Neural cell (in vitro differentiated cells): ENCODE results near the gene CERS1. TPM values are rescaled to one million over a fixed set of nuclear protein-coding genes. Genes with fewer than 3 reads are reported as not detected.

Source experiments
- H2AFZ ChIP-seq: fragments of 200-600, 300-800 bp; sonication (generic), shearing (Covaris generic); 2 replicates; pipeline ENCODE4 v1.6.0; 2014; ENCODE audit warnings: low read depth, mild to moderate bottlenecking, antibody characterized with exemption, low read length, moderate library complexity
- H3F3A ChIP-seq: fragments of 200-600 bp; shearing (Covaris generic); 2 replicates; pipeline ENCODE4 v1.6.1; 2016; ENCODE audit warnings: mild to moderate bottlenecking, moderate library complexity, mixed read lengths, antibody characterized with exemption, low read length; ENCODE audit not compliant: insufficient read depth, poor library complexity, severe bottlenecking
- H3K27ac ChIP-seq: fragments of 200-600, 300-800 bp; sonication (generic), shearing (Covaris generic); 2 replicates; pipeline ENCODE4 v1.5.1; 2014; ENCODE audit warnings: mild to moderate bottlenecking, low read length, moderate library complexity
- H3K27me3 ChIP-seq: fragments of 300-800, 200-600 bp; sonication (generic), shearing (Covaris generic); 2 replicates; pipeline ENCODE4 v1.6.0; 2014; ENCODE audit warnings: mild to moderate bottlenecking, low read depth, low read length, moderate library complexity; ENCODE audit not compliant: insufficient read depth
- H3K36me3 ChIP-seq: fragments of 300-800, 200-600 bp; sonication (generic), shearing (Covaris generic); 2 replicates; pipeline ENCODE4 v1.5.1; 2014; ENCODE audit warnings: mild to moderate bottlenecking, antibody characterized with exemption, low read length, moderate library complexity; ENCODE audit not compliant: insufficient read depth
- H3K4me2 ChIP-seq: fragments of 300-800, 200-600 bp; sonication (generic), shearing (Covaris generic); 2 replicates; pipeline ENCODE4 v1.6.0; 2014; ENCODE audit warnings: mild to moderate bottlenecking, low read length
- H3K4me3 ChIP-seq: fragments of 300-800, 200-600 bp; sonication (generic), shearing (Covaris generic); 2 replicates; pipeline ENCODE4 v1.5.1; 2014; ENCODE audit warnings: mild to moderate bottlenecking, low read length, moderate library complexity
- H3K79me2 ChIP-seq: fragments of 200-600 bp; shearing (Covaris generic); replicated peaks from 2 replicates; pipeline ENCODE4 v1.6.0; 2014; ENCODE audit warnings: mild to moderate bottlenecking, low read length, moderate library complexity; ENCODE audit not compliant: insufficient read depth
- H3K9ac ChIP-seq: fragments of 300-800, 200-600 bp; sonication (generic), shearing (Covaris generic); 2 replicates; pipeline ENCODE4 v1.6.1; 2016; ENCODE audit warnings: mild to moderate bottlenecking, low read length, mixed read lengths
- H3K9me2 ChIP-seq: fragments of 200-600 bp; shearing (Covaris generic); 2 replicates; pipeline ENCODE4 v1.6.1; 2016; ENCODE audit warnings: mild to moderate bottlenecking, low read length, mixed read lengths; ENCODE audit not compliant: insufficient read depth
- H3K9me3 ChIP-seq: fragments of 200-600, 300-800 bp; sonication (generic), shearing (Covaris generic); 2 replicates; pipeline ENCODE4 v1.6.1; 2016; ENCODE audit warnings: mild to moderate bottlenecking, mixed run types, low read length, moderate library complexity, mixed read lengths
- H4K20me1 ChIP-seq: fragments of 200-600 bp; shearing (Covaris generic); 2 replicates; pipeline ENCODE4 v1.6.1; 2016; ENCODE audit warnings: mild to moderate bottlenecking, mixed run types; ENCODE audit not compliant: insufficient read depth
- EP300 ChIP-seq: fragments of 450-650 bp; conservative IDR thresholded peaks from 2 replicates; pipeline ENCODE4 v1.6.1; 2014; ENCODE audit warnings: antibody characterized with exemption, mild to moderate bottlenecking, moderate library complexity; ENCODE audit not compliant: poor library complexity, severe bottlenecking
- EZH2 ChIP-seq: fragments of 200-600, 300-800 bp; shearing (Covaris generic), sonication (generic); IDR thresholded peaks from 2 replicates; pipeline ENCODE4 v1.6.1; 2014; ENCODE audit warnings: antibody characterized with exemption, low read length, borderline replicate concordance, mild to moderate bottlenecking; ENCODE audit not compliant: insufficient read depth, poor library complexity, severe bottlenecking
- MXI1 ChIP-seq: fragments of 450-650 bp; conservative IDR thresholded peaks from 2 replicates; pipeline ENCODE4 v1.6.1; 2014; ENCODE audit warnings: antibody characterized with exemption, mild to moderate bottlenecking; ENCODE audit not compliant: poor library complexity, severe bottlenecking
- POLR2AphosphoS5 ChIP-seq: IDR thresholded peaks from 2 replicates; pipeline ENCODE4 v1.6.1; 2012
- RAD21 ChIP-seq: fragments of 450-650 bp; conservative IDR thresholded peaks from 2 replicates; pipeline ENCODE4 v1.6.1; 2014; ENCODE audit warnings: antibody characterized with exemption, mild to moderate bottlenecking, moderate library complexity
- SMC3 ChIP-seq: fragments of 450-650 bp; conservative IDR thresholded peaks from 2 replicates; pipeline ENCODE4 v1.6.1; 2014; ENCODE audit warnings: antibody characterized with exemption, mild to moderate bottlenecking, moderate library complexity; ENCODE audit not compliant: poor library complexity
- TAF1 ChIP-seq: IDR thresholded peaks from 2 replicates; pipeline ENCODE4 v1.6.1; 2012; ENCODE audit warnings: low read depth
- polyA plus RNA-seq: library from polyadenylated mRNA; depleted of rRNA; stranded (reverse); fragments of >200 nt; gene quantifications from 2 replicates; pipeline ENCODE4 v1.2.3, GENCODE V29; 2014
- TF ChIP-seq, protein P1 (sequence below): fragments of 450-650 bp; IDR thresholded peaks from 2 replicates; pipeline ENCODE4 v1.5.1; 2014; ENCODE audit warnings: antibody characterized with exemption, mild to moderate bottlenecking, moderate library complexity; ENCODE audit not compliant: poor library complexity, severe bottlenecking
- TF ChIP-seq, protein P2 (sequence below): IDR thresholded peaks from 2 replicates; pipeline ENCODE4 v1.6.1; 2012; ENCODE audit warnings: borderline replicate concordance

The CERS1 gene
- polyA plus RNA-seq, 1 donor from 2014 or later: 19.1 TPM

DNA sequence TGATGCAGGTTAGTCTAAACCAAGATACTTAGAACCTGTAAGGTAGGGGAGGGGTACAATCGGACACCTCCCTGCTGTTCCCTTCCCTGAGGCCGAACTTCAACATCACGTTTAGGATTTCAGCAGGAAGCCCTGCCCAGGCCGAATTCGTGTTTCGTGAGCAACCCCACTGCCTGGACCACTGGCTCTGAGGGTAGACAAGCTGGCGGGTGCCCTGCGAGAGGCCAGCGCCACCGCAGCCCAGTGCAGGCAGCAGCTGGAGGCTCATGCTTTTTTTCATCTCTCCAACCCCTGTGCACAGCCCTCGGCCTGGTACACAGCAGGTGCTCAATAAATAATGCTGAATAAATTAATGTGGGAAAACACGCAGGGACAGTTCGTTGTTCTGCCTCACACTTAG lies 37.3 kb upstream of the CERS1 start:
- Histone ChIP-seq H3K4me3 (no peak overlapping the region), H3K4me2 (no peak overlapping the region)
- TF ChIP-seq EZH2 (no peak), TAF1 (no peak), POLR2AphosphoS5 (no peak), EP300 (no peak), SMC3 (no peak), MXI1 (no peak), RAD21 (no peak)
- TF ChIP-seq, protein P1, sequence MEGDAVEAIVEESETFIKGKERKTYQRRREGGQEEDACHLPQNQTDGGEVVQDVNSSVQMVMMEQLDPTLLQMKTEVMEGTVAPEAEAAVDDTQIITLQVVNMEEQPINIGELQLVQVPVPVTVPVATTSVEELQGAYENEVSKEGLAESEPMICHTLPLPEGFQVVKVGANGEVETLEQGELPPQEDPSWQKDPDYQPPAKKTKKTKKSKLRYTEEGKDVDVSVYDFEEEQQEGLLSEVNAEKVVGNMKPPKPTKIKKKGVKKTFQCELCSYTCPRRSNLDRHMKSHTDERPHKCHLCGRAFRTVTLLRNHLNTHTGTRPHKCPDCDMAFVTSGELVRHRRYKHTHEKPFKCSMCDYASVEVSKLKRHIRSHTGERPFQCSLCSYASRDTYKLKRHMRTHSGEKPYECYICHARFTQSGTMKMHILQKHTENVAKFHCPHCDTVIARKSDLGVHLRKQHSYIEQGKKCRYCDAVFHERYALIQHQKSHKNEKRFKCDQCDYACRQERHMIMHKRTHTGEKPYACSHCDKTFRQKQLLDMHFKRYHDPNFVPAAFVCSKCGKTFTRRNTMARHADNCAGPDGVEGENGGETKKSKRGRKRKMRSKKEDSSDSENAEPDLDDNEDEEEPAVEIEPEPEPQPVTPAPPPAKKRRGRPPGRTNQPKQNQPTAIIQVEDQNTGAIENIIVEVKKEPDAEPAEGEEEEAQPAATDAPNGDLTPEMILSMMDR: no peak
- TF ChIP-seq, protein P2, sequence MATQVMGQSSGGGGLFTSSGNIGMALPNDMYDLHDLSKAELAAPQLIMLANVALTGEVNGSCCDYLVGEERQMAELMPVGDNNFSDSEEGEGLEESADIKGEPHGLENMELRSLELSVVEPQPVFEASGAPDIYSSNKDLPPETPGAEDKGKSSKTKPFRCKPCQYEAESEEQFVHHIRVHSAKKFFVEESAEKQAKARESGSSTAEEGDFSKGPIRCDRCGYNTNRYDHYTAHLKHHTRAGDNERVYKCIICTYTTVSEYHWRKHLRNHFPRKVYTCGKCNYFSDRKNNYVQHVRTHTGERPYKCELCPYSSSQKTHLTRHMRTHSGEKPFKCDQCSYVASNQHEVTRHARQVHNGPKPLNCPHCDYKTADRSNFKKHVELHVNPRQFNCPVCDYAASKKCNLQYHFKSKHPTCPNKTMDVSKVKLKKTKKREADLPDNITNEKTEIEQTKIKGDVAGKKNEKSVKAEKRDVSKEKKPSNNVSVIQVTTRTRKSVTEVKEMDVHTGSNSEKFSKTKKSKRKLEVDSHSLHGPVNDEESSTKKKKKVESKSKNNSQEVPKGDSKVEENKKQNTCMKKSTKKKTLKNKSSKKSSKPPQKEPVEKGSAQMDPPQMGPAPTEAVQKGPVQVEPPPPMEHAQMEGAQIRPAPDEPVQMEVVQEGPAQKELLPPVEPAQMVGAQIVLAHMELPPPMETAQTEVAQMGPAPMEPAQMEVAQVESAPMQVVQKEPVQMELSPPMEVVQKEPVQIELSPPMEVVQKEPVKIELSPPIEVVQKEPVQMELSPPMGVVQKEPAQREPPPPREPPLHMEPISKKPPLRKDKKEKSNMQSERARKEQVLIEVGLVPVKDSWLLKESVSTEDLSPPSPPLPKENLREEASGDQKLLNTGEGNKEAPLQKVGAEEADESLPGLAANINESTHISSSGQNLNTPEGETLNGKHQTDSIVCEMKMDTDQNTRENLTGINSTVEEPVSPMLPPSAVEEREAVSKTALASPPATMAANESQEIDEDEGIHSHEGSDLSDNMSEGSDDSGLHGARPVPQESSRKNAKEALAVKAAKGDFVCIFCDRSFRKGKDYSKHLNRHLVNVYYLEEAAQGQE: no peak

DNA sequence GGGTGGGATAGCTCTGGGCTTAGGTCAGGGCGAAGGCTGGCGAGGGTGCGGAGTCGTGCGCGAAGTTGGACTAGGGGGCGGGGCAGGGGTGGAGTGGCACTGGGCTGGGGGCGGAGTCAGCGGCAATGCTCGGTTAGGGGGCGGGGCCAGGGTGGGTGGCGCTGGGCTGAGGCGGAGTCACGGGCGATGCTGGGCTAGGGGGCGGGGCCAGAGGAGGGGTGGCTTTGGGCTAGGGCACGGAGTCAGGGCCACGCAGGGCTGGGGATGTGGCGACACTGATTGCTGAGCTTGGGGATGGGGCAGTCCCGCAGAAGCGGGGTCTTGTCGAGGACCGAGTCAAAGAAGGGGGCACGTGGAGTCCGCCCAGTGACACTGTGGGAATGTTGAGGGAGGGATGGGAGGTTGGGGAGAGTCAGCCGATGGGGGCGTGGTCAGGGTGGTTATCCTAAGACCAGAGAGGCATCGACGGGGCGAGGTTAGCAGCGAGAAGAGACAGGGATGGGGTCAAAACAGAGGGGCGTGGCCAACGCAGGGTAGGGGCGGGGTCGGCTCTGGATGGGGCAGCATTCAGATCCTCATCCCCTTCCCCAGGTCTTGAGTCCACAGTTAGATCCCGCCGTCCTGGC lies 36.4 kb upstream of the CERS1 start:
- Histone ChIP-seq H4K20me1 (no peaks in the 10 kb centered on the region), H3F3A (no peaks in the 10 kb centered on the region), H3K9me2 (no peaks in the 10 kb centered on the region), H3K4me3 (no peak overlapping the region), H3K27ac (no peak overlapping the region), H3K9me3 (no peaks in the 10 kb centered on the region), H3K27me3 (no peaks in the 10 kb centered on the region), H3K36me3 (no peaks in the 10 kb centered on the region), H3K9ac (no peak overlapping the region), H3K4me2 (no peak overlapping the region), H3K79me2 (no peaks in the 10 kb centered on the region), H2AFZ (no peak overlapping the region)
- TF ChIP-seq POLR2AphosphoS5: no peak
- no peak for TF ChIP-seq SMC3

More for the DNA sequence above, 37.3 kb upstream of the CERS1 start:
- H3F3A ChIP-seq: no peaks in the 10 kb centered on the region
- no peaks in the 10 kb centered on the region for H4K20me1 ChIP-seq
- no peaks in the 10 kb centered on the region for H3K27me3 ChIP-seq
- H3K9ac ChIP-seq: no peak overlapping the region
- H3K27ac ChIP-seq: no peak overlapping the region
- H3K9me2 ChIP-seq: no peaks in the 10 kb centered on the region
- H2AFZ ChIP-seq: no peak overlapping the region
- H3K79me2 ChIP-seq: no peaks in the 10 kb centered on the region
- H3K9me3 ChIP-seq: no peaks in the 10 kb centered on the region
- H3K36me3 ChIP-seq: no peaks in the 10 kb centered on the region
